B cell (primary cell): ENCODE results near the gene EID2B. TPM values are rescaled to one million over a fixed set of nuclear protein-coding genes. Genes with fewer than 3 reads are reported as not detected.

Source experiments
- ATAC-seq: fragments of 200-7000 bp; cut with Tn5 transposase; one replicate; pipeline ENCODE4 v1.10.0; 2021; ENCODE audit warnings: low read depth, mild to moderate bottlenecking, moderate number of reproducible peaks, moderate library complexity
- CTCF ChIA-PET: fragments of 350-600 bp; sonication (Branson Sonifier 250); formaldehyde crosslinking; loops from one replicate; lab custom pipeline; 2021; ENCODE audit warnings: antibody characterized with exemption, inconsistent platforms; lab: Charles Lee
- POLR2A ChIA-PET: fragments of 350-600 bp; sonication (Branson Sonifier 250); formaldehyde crosslinking; loops from one replicate; lab custom pipeline; 2021; ENCODE audit warnings: antibody characterized with exemption; lab: Charles Lee
- DNase-seq: peaks from one replicate; pipeline ENCODE4 v3.0.0; 2013
- H2AFZ ChIP-seq: 2 replicates; pipeline ENCODE4 v1.6.1; 2012; ENCODE audit warnings: mild to moderate bottlenecking, low read depth, low read length; ENCODE audit not compliant: insufficient read depth, poor library complexity, severe bottlenecking
- H3K27ac ChIP-seq, 2 donors: 1 replicate in 1 of 2; 2 replicates in 1 of 2; pipeline ENCODE4 v1.5.1; 2012 to 2013; ENCODE audit warnings: low read length in 2 of 2, mild to moderate bottlenecking in 2 of 2, moderate library complexity in 1 of 2
- H3K27me3 ChIP-seq, 4 experiments: fragments of 200-600 bp in 1 of 4; sonication (generic) in 1 of 4; replicated peaks in 1 of 4; 1 replicate in 2 of 4; 2 replicates in 2 of 4; pipeline versions ENCODE4 v1.6.1 to v1.7.0; 2013 to 2016; ENCODE audit warnings: low read length in 3 of 4, mild to moderate bottlenecking in 2 of 4, mixed read lengths in 1 of 4, moderate library complexity in 1 of 4; ENCODE audit not compliant: insufficient read depth in 4 of 4, control insufficient read depth in 3 of 4; ENCODE audit errors: control extremely low read depth in 1 of 4
- H3K36me3 ChIP-seq, 2 experiments: replicated peaks in 1 of 2; 1 replicate in 1 of 2; 2 replicates in 1 of 2; pipeline versions ENCODE4 v1.6.1 to v1.7.1; 2013; ENCODE audit warnings: low read length in 1 of 2; ENCODE audit not compliant: insufficient read depth in 2 of 2, control insufficient read depth in 1 of 2; ENCODE audit errors: control extremely low read depth in 1 of 2, extremely low read depth in 1 of 2
- H3K4me1 ChIP-seq, 2 donors: fragments of 200-600 bp in 1 of 2; sonication (generic) in 1 of 2; 1 replicate in 1 of 2; 2 replicates in 1 of 2; pipeline versions ENCODE4 v1.5.1 to v1.6.1; 2013 to 2017; ENCODE audit warnings: low read length in 2 of 2; ENCODE audit not compliant: control insufficient read depth in 2 of 2, insufficient read depth in 2 of 2
- H3K4me2 ChIP-seq: replicated peaks from 2 replicates; pipeline ENCODE3; 2012; ENCODE audit warnings: mild to moderate bottlenecking, low read depth, low read length; ENCODE audit not compliant: poor library complexity, severe bottlenecking
- H3K4me3 ChIP-seq, 5 experiments: fragments of 200-600 bp in 1 of 5; sonication (generic) in 1 of 5; 1 replicate in 3 of 5; 2 replicates in 2 of 5; pipeline versions ENCODE4 v1.5.1 to v1.7.0; 2011 to 2016; ENCODE audit warnings: low read length in 4 of 5, mild to moderate bottlenecking in 4 of 5, low read depth in 2 of 5, control low read depth in 1 of 5, moderate library complexity in 1 of 5; ENCODE audit not compliant: insufficient read depth in 1 of 5; ENCODE audit errors: control extremely low read depth in 1 of 5, extremely low read depth in 1 of 5
- H3K79me2 ChIP-seq: fragments of 200-600 bp; sonication (generic); one replicate; pipeline ENCODE4 v1.6.0; 2016; ENCODE audit warnings: low read length; ENCODE audit not compliant: control insufficient read depth, insufficient read depth
- H3K9ac ChIP-seq: fragments of 200-600 bp; sonication (generic); 2 replicates; pipeline ENCODE4 v1.6.1; 2017; ENCODE audit warnings: mild to moderate bottlenecking, low read length, moderate library complexity
- H3K9me3 ChIP-seq, 3 donors: one replicate each; pipeline versions ENCODE4 v1.6.1 to v1.7.1; 2013; ENCODE audit warnings: low read length in 2 of 3; ENCODE audit not compliant: control insufficient read depth in 2 of 3, insufficient read depth in 1 of 3; ENCODE audit errors: control extremely low read depth in 1 of 3
- H4K20me1 ChIP-seq: 2 replicates; pipeline ENCODE4 v1.6.0; 2012; ENCODE audit warnings: mild to moderate bottlenecking, low read length; ENCODE audit not compliant: insufficient read depth, control insufficient read depth, poor library complexity, severe bottlenecking
- H3K27ac Mint-ChIP-seq: one replicate; pipeline ENCODE4 v1.8.0; 2021; ENCODE audit warnings: mixed read lengths
- H3K27me3 Mint-ChIP-seq: one replicate; pipeline ENCODE4 v1.8.0; 2021; ENCODE audit warnings: mixed read lengths
- H3K4me1 Mint-ChIP-seq: one replicate; pipeline ENCODE4 v1.8.0; 2021; ENCODE audit warnings: mixed read lengths
- H3K4me3 Mint-ChIP-seq: one replicate; pipeline ENCODE4 v1.8.0; 2021; ENCODE audit warnings: mixed read lengths
- H3K9me3 Mint-ChIP-seq: one replicate; pipeline ENCODE4 v1.8.0; 2022; ENCODE audit warnings: mixed read lengths; ENCODE audit not compliant: insufficient read depth
- CTCF ChIP-seq: fragments of 200-600 bp; IDR thresholded peaks from one replicate; pipeline ENCODE4 v1.8.0; 2022; ENCODE audit warnings: antibody characterized with exemption, mild to moderate bottlenecking
- EZH2 ChIP-seq: IDR thresholded peaks from 2 replicates; pipeline ENCODE4 v1.6.1; 2012; ENCODE audit warnings: borderline replicate concordance, low read depth, mild to moderate bottlenecking, moderate library complexity, low read length; ENCODE audit not compliant: insufficient read depth, poor library complexity, severe bottlenecking
- WGBS: methylation state at CpG from one replicate; pipeline ENCODE4 v1.1.5; 2013; ENCODE audit warnings: missing lambda C conversion rate; ENCODE audit not compliant: insufficient coverage; 5-methylcytosine and 5-hydroxymethylcytosine counted together
- intact Hi-C: fragments of 100-400 bp; cut with micrococcal nuclease; formaldehyde crosslinking; loops from one replicate; pipeline ENCODE4 v1.10.0; 2022
- polyA plus RNA-seq: library from polyadenylated mRNA; depleted of rRNA; stranded (reverse); fragments of >200 nt; gene quantifications from 2 replicates; pipeline ENCODE4 v1.2.3, GENCODE V29; 2012
- total RNA-seq, 2 donors: library from RNA; stranded (reverse); fragments of 120-200 nt in 1 of 2; gene quantifications; 1 replicate in 1 of 2; 2 replicates in 1 of 2; pipeline versions ENCODE4 v1.2.3 to v1.2.4, GENCODE V29; 2013 to 2022

The EID2B gene
- total and polyA plus RNA-seq, 2 donors (not counting 1 experiment from before 2014, with no cell fraction given): 3.0 to 6.0 TPM

- TF ChIP-seq CTCF: no peak
- no peak for TF ChIP-seq EZH2
- Histone ChIP-seq H3K9me3 (no peaks in the 10 kb centered on the region), H3K9ac (no peak overlapping the region), H3K36me3 (no peaks in the 10 kb centered on the region), H3K4me2 (no peak overlapping the region), H3K27ac (no peak overlapping the region), H3K4me3 (no peak overlapping the region), H3K4me1 (peaks cover 0 to 6% of the 10 kb centered on the region in 2 donors), H3K27me3 (peaks cover 0 to 4% (median 0%) of the 10 kb centered on the region in 4 experiments), H3K79me2 (no peaks in the 10 kb centered on the region), H2AFZ (no peak overlapping the region), H4K20me1 (no peaks in the 10 kb centered on the region)
- CTCF ChIA-PET: interaction anchor here (1.2 kb wide), 1 partner anchor 441 kb away, joined by 3 read pairs; no protein-coding TSS in a partner anchor
- intact Hi-C loops: no loop called here
- H3K27ac Mint-ChIP-seq: no peak overlapping the region
- H3K4me1 Mint-ChIP-seq: peaks cover 8% of the 10 kb centered on the region
- WGBS: 81% methylated on average over 2 of the region's 2 CpGs
- no peak overlapping the region for H3K4me3 Mint-ChIP-seq
- H3K27me3 Mint-ChIP-seq: peaks cover 12% of the 10 kb centered on the region
- POLR2A ChIA-PET: no interaction called here
- H3K9me3 Mint-ChIP-seq: no peaks in the 10 kb centered on the region
- no peak for DNase-seq
- ATAC-seq: no peak
Measured at GRCh38 chr19:39563408-39563807, 30.8 kb upstream of the EID2B start.

DNA sequence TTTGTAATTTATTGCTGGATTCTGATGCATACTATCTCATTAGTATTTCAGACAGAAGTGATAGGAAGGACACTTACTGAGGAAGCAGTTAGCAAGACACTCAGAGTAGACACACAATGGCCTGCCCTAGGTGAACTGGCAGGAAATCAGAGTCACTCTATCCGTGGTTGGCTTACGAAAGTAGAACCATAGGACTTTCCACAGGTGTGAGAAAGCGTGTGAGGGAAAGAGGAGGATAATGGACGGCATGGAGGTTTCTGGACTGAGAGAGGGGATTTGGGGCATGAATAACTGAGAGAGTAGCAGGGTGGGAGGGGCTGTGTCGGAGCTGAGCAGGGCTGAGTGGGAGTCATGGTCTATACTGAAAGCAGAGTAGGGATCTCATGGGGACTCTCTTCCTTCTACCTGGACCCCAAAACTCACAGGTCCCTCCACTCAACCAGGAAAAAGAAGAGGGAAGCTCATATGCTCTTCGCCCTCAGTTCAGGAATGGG lies 26.0 kb upstream of the EID2B start:
- H3K36me3 ChIP-seq: no peaks in the 10 kb centered on the region
- peak overlapping the region; percentile 19 to 29 for H3K27ac ChIP-seq
- H3K27me3 ChIP-seq: no peaks in the 10 kb centered on the region
- peak overlapping the region; percentile 26 for H3K9ac ChIP-seq
- H3K4me2 ChIP-seq: peak overlapping the region; percentile 36
- no peak for DNase-seq
- Mint-ChIP-seq H3K4me3 (peak overlapping the region; percentile 74), H3K9me3 (no peaks in the 10 kb centered on the region), H3K27ac (peak overlapping the region; percentile 77), H3K27me3 (no peaks in the 10 kb centered on the region), H3K4me1 (peaks cover 19% of the 10 kb centered on the region)
- ChIA-PET POLR2A (no interaction called here), CTCF (no interaction called here)
- H4K20me1 ChIP-seq: no peaks in the 10 kb centered on the region
- intact Hi-C loops: no loop called here
- WGBS: 73% methylated on average over 4 of the region's 6 CpGs
- no peaks in the 10 kb centered on the region for H3K79me2 ChIP-seq
- peak overlapping the region; percentile 66 for H2AFZ ChIP-seq
- H3K9me3 ChIP-seq: no peaks in the 10 kb centered on the region
- TF ChIP-seq EZH2 (no peak), CTCF (no peak)
- peaks cover 0 to 12% of the 10 kb centered on the region in 2 donors for H3K4me1 ChIP-seq
- H3K4me3 ChIP-seq: peak overlapping the region in 1 of 5 experiments; percentile 18
- ATAC-seq: peak; percentile 14
